DOHH2 (cell line): ENCODE data around the gene PTPRQ.

Experiments used
- EZH2phosphoT487 ChIP-seq: fragments of 200-600 bp; sonication (generic); IDR thresholded peaks from 2 replicates; pipeline ENCODE4 v1.6.1; 2017; ENCODE audit warnings: borderline replicate concordance, mild to moderate bottlenecking, antibody characterized with exemption, low read length, moderate library complexity, mixed read lengths
- TF ChIP-seq, protein P1 (sequence below): fragments of 200-600 bp; sonication (generic); IDR thresholded peaks from one replicate; pipeline ENCODE4 v1.5.1; 2014; ENCODE audit warnings: antibody characterized with exemption, mild to moderate bottlenecking, low read depth, low read length; ENCODE audit not compliant: poor library complexity, severe bottlenecking

DNA sequence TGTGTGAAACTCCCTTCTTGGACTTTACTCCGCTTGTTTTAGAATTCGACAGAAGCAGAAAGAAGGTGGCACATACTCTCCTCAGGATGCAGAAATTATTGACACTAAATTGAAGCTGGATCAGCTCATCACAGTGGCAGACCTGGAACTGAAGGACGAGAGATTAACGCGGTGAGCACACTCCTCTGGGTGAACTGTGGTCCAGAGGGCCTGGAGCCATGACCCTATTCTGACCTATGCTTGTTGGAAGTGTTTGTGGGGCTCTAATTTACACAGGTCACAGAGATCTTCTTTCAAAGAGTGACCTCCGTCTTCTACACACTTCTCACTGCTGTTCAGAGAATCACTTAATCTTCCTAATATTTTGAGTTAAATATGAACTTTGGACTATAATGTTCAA, 190.9 kb downstream of the PTPRQ start:
- TF ChIP-seq EZH2phosphoT487: no peak
- TF ChIP-seq, protein P1, sequence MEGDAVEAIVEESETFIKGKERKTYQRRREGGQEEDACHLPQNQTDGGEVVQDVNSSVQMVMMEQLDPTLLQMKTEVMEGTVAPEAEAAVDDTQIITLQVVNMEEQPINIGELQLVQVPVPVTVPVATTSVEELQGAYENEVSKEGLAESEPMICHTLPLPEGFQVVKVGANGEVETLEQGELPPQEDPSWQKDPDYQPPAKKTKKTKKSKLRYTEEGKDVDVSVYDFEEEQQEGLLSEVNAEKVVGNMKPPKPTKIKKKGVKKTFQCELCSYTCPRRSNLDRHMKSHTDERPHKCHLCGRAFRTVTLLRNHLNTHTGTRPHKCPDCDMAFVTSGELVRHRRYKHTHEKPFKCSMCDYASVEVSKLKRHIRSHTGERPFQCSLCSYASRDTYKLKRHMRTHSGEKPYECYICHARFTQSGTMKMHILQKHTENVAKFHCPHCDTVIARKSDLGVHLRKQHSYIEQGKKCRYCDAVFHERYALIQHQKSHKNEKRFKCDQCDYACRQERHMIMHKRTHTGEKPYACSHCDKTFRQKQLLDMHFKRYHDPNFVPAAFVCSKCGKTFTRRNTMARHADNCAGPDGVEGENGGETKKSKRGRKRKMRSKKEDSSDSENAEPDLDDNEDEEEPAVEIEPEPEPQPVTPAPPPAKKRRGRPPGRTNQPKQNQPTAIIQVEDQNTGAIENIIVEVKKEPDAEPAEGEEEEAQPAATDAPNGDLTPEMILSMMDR: no peak
